ENCODE results near the gene GRPEL2. TPM values are rescaled to one million over a fixed set of nuclear protein-coding genes. Genes with fewer than 3 reads are reported as not detected.

The GRPEL2 gene
- total RNA-seq, 1 experiment from 2014 or later, result 47.3 TPM

GRCh38 chr5:149402291-149402690, 57.0 kb downstream of the GRPEL2 start:
- WGBS (ENCODE audit: extremely low coverage, insufficient read length, low lambda C conversion rate), result no CpG with 5 or more reads among the region's 3 CpGs
- Mint-ChIP-seq H3K4me3 (no peak overlapping the region), H3K36me3 (ENCODE audit: insufficient read depth in 1 of 3, low read depth in 3 of 3) (no peaks in the 10 kb centered on the region), H3K27me3 (ENCODE audit: low read depth) (no peaks in the 10 kb centered on the region), H3K4me1 (peaks cover 27 to 47% of the 10 kb centered on the region in 2 experiments), H3K27ac (peak overlapping the region in 1 of 3 experiments; percentile 86; a peak in 4 of 7 replicates), H3K9me3 (no peaks in the 10 kb centered on the region)
- no peak overlapping the region for H3K4me2 ChIP-seq (ENCODE audit: insufficient read depth, insufficient read length, low read length)
- no peak for DNase-seq
- no peak overlapping the region for H4K5ac ChIP-seq (ENCODE audit: insufficient read length, low read depth, low read length)
- H2BK20ac ChIP-seq (ENCODE audit: low read depth, low read length, poor library complexity, severe bottlenecking), result no peak overlapping the region
- H4K91ac ChIP-seq (ENCODE audit: insufficient read length, low read depth, low read length), result no peak overlapping the region
- H3K4me1 ChIP-seq (ENCODE audit: insufficient read depth, low read length), result no peaks in the 10 kb centered on the region; the same call in 1 of the 2 replicates
- H3T11ph ChIP-seq (ENCODE audit: low read length), result no peak overlapping the region
- H3K9ac ChIP-seq (ENCODE audit: extremely low read depth, insufficient read length, low read length), result no peak overlapping the region
- H2AFZ ChIP-seq (ENCODE audit: low read length), result no peak overlapping the region
- no peak for TF ChIP-seq CTCF (conservative IDR thresholded peaks at IDR 0.05)
- H3K9me3 ChIP-seq (ENCODE audit: control insufficient read depth, low read depth, low read length), result no peaks in the 10 kb centered on the region
- H3K18ac ChIP-seq (ENCODE audit: insufficient read length, low read depth, low read length), result no peak overlapping the region
- H4K20me1 ChIP-seq (ENCODE audit: control insufficient read depth, insufficient read depth, insufficient read length), result no peaks in the 10 kb centered on the region
- no peak overlapping the region for H3K14ac ChIP-seq (ENCODE audit: insufficient read depth, low read length)
- no peaks in the 10 kb centered on the region for H3K27me3 ChIP-seq (ENCODE audit: insufficient read depth, low read length)
- no peak overlapping the region for H2AK5ac ChIP-seq (ENCODE audit: insufficient read length, low read length)
- H2BK5ac ChIP-seq (ENCODE audit: insufficient read length, low read length), result no peak overlapping the region
- H3K79me1 ChIP-seq (ENCODE audit: insufficient read depth, low read depth, low read length, poor library complexity, severe bottlenecking), result no peaks in the 10 kb centered on the region
- no peak overlapping the region for H2BK120ac ChIP-seq (ENCODE audit: low read depth, low read length, poor library complexity, severe bottlenecking)
- H2BK12ac ChIP-seq (ENCODE audit: insufficient read length, low read depth, low read length), result no peak overlapping the region
- H3K4ac ChIP-seq (ENCODE audit: low read depth, low read length), result no peak overlapping the region
- no peak overlapping the region for H3K27ac ChIP-seq (ENCODE audit: insufficient read length, low read depth, low read length)
- no peaks in the 10 kb centered on the region for H3K79me2 ChIP-seq (ENCODE audit: insufficient read depth, low read length)
- no peak overlapping the region for H3K56ac ChIP-seq (ENCODE audit: insufficient read length, low read depth, low read length)
- no peak overlapping the region for H2BK15ac ChIP-seq (ENCODE audit: low read depth, low read length)
- H3K23me2 ChIP-seq (ENCODE audit: insufficient read length, low read depth, low read length, poor library complexity, severe bottlenecking), result no peaks in the 10 kb centered on the region
- no peak overlapping the region for H3K23ac ChIP-seq (ENCODE audit: insufficient read length, low read depth, low read length)
- H4K8ac ChIP-seq (replicated peaks; ENCODE audit: insufficient read length, low read depth, low read length), result no peak overlapping the region

Other genes starting within 250 kb of the GRPEL2 start
- 0.20 and 0.29 TPM in 2 replicates for gene ABLIM3, start 204.0 kb upstream of the GRPEL2 start, total RNA-seq (2021)
- gene AFAP1L1, start 73.6 kb upstream of the GRPEL2 start, total RNA-seq (2021), result 1.8 and 2.0 TPM in 2 replicates
- gene PCYOX1L, start 12.5 kb downstream of the GRPEL2 start, total RNA-seq (2021), result 15.3 and 16.5 TPM in 2 replicates
- gene IL17B, start 33.8 kb downstream of the GRPEL2 start, total RNA-seq (2021), result not detected in 2 replicates
- gene CSNK1A1, start 205.9 kb downstream of the GRPEL2 start, total RNA-seq (2021), result 304 and 310 TPM in 2 replicates
- gene ARHGEF37, start 236.0 kb downstream of the GRPEL2 start, total RNA-seq (2021), result 0.39 and 0.42 TPM in 2 replicates

All from H9 (cell line).